Measurements from ENCODE around the gene DHRS13. TPM values are rescaled to one million over a fixed set of nuclear protein-coding genes. Genes with fewer than 3 reads are reported as not detected.

DHRS13 gene
- total and polyA plus RNA-seq, 10 of the 15 experiments (the other 5 are each of a cell fraction or from before 2014, with no cell fraction given) = 0.18 to 55.2 (median 31.3) TPM; not detected in 1

- in situ Hi-C loops (cut with MboI) = loop anchor here (25.0 kb wide), 1 partner anchor 1387 kb away; no protein-coding TSS in a partner anchor
- WGBS (ENCODE audit: insufficient coverage, insufficient replicate concordance, low lambda C conversion rate, missing lambda C conversion rate) = 96% methylated on average over 3 of the region's 3 CpGs
- H3K4me2 ChIP-seq (ENCODE audit: control insufficient read depth, insufficient read depth) = no peak overlapping the region
Measured at GRCh38 chr17:28874750-28875149, 28.1 kb downstream of the DHRS13 start.

More at GRCh38 chr17:28874750-28875149, 28.1 kb downstream of the DHRS13 start:
- DNase-seq (ENCODE audit: low read depth, low spot score) (no peak), FAIRE-seq (no peak), ATAC-seq (no peak)
- Histone ChIP-seq H3K27me3 (replicated peaks in 1 of 2; ENCODE audit: control insufficient read depth in 2 of 2, insufficient read depth in 2 of 2, low read length in 1 of 2) (no peaks in the 10 kb centered on the region), H3K4me3 (no peak overlapping the region), H3K27ac (ENCODE audit: control insufficient read depth, insufficient read depth) (no peak overlapping the region), H2AFZ (ENCODE audit: control insufficient read depth, low read depth, low read length) (no peak overlapping the region), H3K9ac (ENCODE audit: control insufficient read depth, insufficient read depth, low read length) (no peak overlapping the region), H3K36me3 (ENCODE audit: control insufficient read depth in 2 of 2, insufficient read depth in 2 of 2, low read length in 1 of 2) (peaks cover 0 to 4% of the 10 kb centered on the region in 2 experiments; a peak in 2 of 4 replicates), H3K4me1 (ENCODE audit: control insufficient read depth, insufficient read depth, low read length) (peaks cover 14% of the 10 kb centered on the region), H3K9me3 (replicated peaks; ENCODE audit: control insufficient read depth, insufficient read depth, low read length) (no peaks in the 10 kb centered on the region), H4K20me1 (ENCODE audit: control insufficient read depth, insufficient read depth) (no peaks in the 10 kb centered on the region), H3K79me2 (ENCODE audit: control insufficient read depth, insufficient read depth, low read length) (no peaks in the 10 kb centered on the region)
- POLR2A ChIA-PET = no interaction called here
- TF ChIP-seq SMAD1 (IDR thresholded peaks at IDR 0.05; ENCODE audit: low read depth, partially characterized antibody) = no peak
- TF ChIP-seq BRCA1 (IDR thresholded peaks at IDR 0.05; ENCODE audit: low read depth, low read length) = no peak
- TF ChIP-seq, protein P1, sequence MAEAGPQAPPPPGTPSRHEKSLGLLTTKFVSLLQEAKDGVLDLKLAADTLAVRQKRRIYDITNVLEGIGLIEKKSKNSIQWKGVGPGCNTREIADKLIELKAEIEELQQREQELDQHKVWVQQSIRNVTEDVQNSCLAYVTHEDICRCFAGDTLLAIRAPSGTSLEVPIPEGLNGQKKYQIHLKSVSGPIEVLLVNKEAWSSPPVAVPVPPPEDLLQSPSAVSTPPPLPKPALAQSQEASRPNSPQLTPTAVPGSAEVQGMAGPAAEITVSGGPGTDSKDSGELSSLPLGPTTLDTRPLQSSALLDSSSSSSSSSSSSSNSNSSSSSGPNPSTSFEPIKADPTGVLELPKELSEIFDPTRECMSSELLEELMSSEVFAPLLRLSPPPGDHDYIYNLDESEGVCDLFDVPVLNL (IDR thresholded peaks at IDR 0.05; ENCODE audit: low read depth, low read length) = no peak
- no peak for TF ChIP-seq YY1 (IDR thresholded peaks at IDR 0.05; ENCODE audit: low read depth, low read length)
- no peak for TF ChIP-seq WRNIP1 (IDR thresholded peaks at IDR 0.05; ENCODE audit: borderline replicate concordance, low read depth, low read length)
- no peak for TF ChIP-seq ZBTB33 (IDR thresholded peaks at IDR 0.05)
- TF ChIP-seq HDGF (IDR thresholded peaks at IDR 0.05) = no peak
- TF ChIP-seq LARP7 (IDR thresholded peaks at IDR 0.05) = no peak
- TF ChIP-seq, protein P2, sequence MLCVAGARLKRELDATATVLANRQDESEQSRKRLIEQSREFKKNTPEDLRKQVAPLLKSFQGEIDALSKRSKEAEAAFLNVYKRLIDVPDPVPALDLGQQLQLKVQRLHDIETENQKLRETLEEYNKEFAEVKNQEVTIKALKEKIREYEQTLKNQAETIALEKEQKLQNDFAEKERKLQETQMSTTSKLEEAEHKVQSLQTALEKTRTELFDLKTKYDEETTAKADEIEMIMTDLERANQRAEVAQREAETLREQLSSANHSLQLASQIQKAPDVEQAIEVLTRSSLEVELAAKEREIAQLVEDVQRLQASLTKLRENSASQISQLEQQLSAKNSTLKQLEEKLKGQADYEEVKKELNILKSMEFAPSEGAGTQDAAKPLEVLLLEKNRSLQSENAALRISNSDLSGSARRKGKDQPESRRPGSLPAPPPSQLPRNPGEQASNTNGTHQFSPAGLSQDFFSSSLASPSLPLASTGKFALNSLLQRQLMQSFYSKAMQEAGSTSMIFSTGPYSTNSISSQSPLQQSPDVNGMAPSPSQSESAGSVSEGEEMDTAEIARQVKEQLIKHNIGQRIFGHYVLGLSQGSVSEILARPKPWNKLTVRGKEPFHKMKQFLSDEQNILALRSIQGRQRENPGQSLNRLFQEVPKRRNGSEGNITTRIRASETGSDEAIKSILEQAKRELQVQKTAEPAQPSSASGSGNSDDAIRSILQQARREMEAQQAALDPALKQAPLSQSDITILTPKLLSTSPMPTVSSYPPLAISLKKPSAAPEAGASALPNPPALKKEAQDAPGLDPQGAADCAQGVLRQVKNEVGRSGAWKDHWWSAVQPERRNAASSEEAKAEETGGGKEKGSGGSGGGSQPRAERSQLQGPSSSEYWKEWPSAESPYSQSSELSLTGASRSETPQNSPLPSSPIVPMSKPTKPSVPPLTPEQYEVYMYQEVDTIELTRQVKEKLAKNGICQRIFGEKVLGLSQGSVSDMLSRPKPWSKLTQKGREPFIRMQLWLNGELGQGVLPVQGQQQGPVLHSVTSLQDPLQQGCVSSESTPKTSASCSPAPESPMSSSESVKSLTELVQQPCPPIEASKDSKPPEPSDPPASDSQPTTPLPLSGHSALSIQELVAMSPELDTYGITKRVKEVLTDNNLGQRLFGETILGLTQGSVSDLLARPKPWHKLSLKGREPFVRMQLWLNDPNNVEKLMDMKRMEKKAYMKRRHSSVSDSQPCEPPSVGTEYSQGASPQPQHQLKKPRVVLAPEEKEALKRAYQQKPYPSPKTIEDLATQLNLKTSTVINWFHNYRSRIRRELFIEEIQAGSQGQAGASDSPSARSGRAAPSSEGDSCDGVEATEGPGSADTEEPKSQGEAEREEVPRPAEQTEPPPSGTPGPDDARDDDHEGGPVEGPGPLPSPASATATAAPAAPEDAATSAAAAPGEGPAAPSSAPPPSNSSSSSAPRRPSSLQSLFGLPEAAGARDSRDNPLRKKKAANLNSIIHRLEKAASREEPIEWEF (IDR thresholded peaks at IDR 0.05; ENCODE audit: insufficient replicate concordance, low read depth, low read length) = no peak
- no peak for TF ChIP-seq NRF1 (conservative IDR thresholded peaks at IDR 0.05; ENCODE audit: low read depth, low read length)
- TF ChIP-seq, protein P3, sequence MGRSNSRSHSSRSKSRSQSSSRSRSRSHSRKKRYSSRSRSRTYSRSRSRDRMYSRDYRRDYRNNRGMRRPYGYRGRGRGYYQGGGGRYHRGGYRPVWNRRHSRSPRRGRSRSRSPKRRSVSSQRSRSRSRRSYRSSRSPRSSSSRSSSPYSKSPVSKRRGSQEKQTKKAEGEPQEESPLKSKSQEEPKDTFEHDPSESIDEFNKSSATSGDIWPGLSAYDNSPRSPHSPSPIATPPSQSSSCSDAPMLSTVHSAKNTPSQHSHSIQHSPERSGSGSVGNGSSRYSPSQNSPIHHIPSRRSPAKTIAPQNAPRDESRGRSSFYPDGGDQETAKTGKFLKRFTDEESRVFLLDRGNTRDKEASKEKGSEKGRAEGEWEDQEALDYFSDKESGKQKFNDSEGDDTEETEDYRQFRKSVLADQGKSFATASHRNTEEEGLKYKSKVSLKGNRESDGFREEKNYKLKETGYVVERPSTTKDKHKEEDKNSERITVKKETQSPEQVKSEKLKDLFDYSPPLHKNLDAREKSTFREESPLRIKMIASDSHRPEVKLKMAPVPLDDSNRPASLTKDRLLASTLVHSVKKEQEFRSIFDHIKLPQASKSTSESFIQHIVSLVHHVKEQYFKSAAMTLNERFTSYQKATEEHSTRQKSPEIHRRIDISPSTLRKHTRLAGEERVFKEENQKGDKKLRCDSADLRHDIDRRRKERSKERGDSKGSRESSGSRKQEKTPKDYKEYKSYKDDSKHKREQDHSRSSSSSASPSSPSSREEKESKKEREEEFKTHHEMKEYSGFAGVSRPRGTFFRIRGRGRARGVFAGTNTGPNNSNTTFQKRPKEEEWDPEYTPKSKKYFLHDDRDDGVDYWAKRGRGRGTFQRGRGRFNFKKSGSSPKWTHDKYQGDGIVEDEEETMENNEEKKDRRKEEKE (IDR thresholded peaks at IDR 0.05) = no peak
- TF ChIP-seq ZNF24 (IDR thresholded peaks at IDR 0.05) = no peak
- CTCF ChIA-PET = no interaction called here
- SMC1A ChIA-PET (ENCODE audit: uncharacterized antibody, unreplicated experiment) = no interaction called here
- BruUV-seq (replicated peaks) = no TSS peak
- RAD21 ChIA-PET (ENCODE audit: unreplicated experiment) = interaction anchor here (0.5 kb wide), 1 partner anchor 18 kb away, joined by 3 read pairs; no protein-coding TSS in a partner anchor
- intact Hi-C loops (cut with micrococcal nuclease; ENCODE audit: unreplicated experiment) = no loop called here

All from GM12878 (cell line).